Epidermal melanocyte (primary cell): ENCODE measurements around the gene LGALS4.
"Not testable (repeated sequence)": the region's sequence is repeated elsewhere in the genome, so short reads cannot be mapped to it uniquely, and the experiment has no call there.

Experiments used
- DNase-seq: peaks from one replicate; pipeline ENCODE4 v3.0.0; 2011; ENCODE audit warnings: low spot score; ENCODE audit not compliant: insufficient read length

LGALS4 gene

DNA sequence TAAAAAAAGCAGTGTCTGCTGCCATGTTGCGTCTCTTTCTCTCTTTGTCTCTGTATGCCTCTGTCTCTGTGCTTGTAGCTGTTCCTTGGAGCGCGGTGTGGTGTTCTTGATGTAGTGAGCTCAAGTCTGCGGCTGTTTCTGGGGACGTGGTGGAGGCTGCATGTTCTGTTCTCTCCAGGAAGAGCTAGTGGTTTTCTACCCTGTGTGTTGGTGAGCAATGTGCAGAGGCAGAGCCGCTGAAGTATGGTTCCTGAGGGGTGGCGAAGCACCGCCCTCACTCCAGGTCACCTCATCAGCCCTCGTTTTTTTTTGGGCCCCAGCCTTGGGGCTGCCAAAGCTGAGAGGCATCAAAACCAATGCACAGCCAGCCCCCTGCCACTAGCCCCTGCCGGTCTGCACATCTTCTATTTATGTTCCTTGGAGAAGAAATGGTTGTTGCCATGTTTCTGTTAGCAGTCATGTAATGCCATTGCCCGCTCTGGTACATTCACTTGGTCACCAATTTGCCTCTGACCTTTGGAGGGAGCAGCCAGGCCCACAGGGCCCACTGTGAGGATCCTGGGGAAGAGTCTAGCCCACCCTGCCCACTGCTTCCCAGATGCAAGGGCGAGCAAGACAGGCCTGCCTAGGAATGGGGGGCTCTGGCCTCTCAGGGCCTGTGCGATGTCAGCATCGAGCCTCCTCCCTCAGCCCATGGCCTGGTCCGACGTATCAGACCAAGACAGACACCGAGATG, 29.9 kb upstream of the LGALS4 start:
- DNase-seq, result no peak

GRCh38 chr19:38841787-38842438, 29.2 kb upstream of the LGALS4 start:
- DNase-seq, result no peak

DNA sequence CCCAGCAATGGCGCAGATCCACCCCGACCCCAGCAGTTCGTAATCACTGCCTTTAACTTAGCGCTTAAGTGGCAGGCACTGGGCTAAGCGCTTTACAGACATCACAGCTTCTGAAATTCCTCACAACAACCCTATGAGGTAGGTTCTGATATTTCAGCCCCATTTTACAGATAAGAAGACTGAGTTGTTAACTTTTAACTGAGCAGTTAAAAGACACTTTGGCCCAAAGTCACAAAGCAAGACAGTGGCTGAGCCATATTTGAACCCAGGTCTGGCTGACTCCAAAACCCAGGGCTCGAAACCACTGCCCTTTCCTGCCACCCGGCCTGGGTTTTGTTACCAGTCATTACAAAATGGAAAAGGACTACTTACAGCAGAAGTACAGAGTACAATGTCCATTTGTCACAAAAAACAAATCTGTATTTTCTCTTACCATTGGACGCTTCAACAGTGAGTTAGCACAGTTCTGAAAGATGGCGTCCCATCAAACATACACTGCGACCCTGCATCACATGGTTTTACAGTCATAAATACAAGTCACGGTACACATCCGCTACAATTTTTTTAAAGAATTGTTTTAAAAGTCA, 28.5 kb upstream of the LGALS4 start:
- no peak for DNase-seq

- DNase-seq, result no peak
These were observed 27.8 kb upstream of the LGALS4 start for GRCh38 chr19:38840583-38840968.

DNA sequence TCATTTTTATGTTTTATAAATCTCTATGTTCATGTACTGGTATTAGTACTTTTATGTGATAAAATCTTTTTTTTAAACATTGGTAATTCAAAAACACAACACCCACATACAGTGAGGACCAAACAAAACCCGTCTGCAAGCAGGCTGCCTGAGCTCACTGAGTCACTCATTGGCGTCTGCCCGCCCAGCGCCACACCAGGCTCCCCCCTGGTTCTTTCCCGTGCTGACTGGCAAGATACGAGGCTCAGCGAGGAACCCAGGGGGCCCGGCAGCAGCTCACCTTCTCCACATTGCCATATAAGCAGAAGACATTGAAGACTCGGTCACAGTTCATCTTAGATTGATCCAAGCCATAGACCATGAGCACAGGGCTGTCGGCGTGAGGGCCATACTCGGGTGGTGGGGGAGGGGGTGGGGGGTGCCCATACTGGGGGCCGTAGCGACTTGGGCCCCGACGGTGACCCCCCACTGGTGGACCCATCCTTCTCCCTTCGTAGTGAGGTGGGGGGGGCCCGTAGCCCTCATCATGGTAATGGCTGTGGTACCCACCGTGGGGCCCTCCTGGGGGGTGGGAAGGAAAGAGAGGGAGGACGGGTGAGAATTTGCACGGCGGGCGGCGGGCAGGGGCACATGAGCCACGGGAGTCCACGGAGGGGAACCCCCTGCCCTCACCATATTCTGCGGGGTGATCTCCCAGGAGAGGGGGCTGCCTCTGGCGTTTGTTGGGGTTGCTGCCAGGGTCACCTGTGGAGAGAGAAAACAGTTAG, 27.3 kb upstream of the LGALS4 start:
- no peak for DNase-seq

GRCh38 chr19:38838986-38839761, 26.4 kb upstream of the LGALS4 start:
- DNase-seq, result no peak

DNA sequence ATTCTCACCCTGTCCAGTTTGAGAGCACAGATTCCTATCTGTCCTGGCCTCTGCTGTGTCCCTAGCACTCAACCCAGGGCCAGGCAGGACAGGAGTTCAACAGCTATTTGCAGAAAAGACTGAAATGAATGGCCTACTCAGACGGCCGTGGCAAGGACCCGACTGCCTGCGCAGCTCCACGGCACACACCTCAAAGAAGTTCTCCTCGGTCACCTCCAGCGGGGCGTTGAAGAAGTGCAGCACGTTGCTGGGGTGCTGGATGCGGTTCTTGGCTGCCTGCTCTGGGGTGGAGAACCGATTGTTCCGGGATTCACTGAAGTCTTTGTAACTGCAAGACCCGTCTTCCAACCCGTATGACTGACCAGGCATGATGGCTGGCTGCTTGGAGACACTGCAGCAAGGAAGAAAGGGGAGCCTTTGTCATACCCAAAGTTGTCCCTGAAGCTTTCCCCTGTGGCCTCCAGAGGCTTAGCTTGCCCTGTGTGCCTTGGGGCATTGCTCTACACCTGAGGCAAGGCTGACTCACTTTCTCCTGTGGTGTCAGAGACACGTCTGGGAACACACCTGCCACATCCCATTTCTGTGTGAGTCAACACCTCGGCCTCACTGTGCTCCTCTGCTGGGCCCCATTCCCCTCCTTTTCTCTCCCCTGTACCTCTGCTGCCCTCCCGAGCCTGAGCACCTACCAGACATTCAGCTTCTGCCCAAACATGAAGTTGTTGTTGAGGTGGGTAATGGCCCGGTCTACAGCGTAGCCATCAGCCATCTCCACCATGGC, 25.7 kb upstream of the LGALS4 start:
- no peak for DNase-seq

- DNase-seq, result no peak
These were observed 24.9 kb upstream of the LGALS4 start for GRCh38 chr19:38837656-38838121.

DNA sequence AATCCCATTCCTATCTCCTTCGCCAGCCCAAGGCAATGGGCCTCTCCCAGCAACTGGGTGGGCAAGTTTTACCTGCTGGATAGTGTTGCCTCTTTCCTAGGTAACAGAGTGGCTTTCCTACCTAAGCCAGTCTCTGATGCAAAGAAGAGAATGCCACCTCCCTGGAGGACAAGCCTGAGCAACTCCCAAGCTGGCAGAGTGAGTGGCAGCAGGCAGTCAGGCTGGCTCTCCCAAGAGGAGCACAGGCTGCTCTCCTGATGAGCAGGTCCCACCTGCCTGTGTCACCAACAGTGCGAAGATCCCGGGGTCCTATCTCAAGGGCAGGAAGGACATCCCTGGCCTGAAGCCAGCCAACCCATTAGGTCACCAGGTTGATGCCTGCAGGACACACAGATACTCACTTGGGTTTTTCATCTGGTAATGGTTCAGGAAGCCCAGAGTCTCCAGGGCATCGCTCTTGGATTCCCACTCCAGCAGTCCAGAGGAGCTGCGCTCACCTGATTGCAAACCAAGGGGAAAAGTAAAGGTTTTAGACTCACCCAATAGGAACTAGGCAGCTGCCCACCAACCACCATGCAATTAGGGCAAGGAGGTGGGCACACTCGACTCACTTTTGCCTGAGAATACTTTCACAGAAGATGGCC, 24.4 kb upstream of the LGALS4 start:
- no peak for DNase-seq

GRCh38 chr19:38836159-38836982, 23.6 kb upstream of the LGALS4 start:
- DNase-seq, result no peak

DNA sequence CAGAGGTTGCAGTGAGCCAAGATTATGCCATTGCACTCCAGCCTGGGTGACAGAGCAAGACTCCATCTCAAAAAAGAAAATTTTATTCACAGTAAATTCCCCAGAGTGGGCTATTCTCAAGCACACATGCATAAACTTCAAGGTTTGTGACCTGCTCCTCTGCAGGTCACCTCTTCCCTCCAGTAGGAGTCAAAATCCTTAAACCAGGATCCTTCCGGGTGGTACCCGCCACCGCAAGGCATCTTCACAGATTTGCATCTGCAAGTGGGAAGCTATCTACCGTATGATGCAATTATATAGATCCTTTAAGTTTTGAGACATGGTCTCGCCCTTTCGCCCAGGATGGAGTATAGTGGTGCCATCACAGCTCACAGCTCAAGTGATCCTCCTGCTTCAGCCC, 21.8 kb upstream of the LGALS4 start:
- DNase-seq, result no peak

DNA sequence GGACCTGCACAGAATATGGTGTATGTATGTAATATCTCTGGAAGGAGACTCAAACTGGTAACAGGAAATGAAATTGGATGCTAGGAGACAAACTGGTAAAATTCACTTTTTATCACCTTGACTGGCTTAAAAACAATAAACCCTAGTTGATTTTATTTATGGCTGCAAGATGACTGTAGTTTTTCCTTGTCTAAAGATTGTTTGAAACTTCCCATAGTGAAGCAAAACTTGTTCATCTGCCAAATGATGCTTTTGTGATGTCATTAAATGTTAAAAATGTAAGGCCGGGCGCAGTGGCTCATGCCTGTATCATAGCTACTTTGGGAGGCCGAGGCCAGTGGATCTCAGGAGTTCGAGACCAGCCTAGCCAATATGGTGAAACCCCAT, 21.4 kb upstream of the LGALS4 start:
- no peak for DNase-seq

DNA sequence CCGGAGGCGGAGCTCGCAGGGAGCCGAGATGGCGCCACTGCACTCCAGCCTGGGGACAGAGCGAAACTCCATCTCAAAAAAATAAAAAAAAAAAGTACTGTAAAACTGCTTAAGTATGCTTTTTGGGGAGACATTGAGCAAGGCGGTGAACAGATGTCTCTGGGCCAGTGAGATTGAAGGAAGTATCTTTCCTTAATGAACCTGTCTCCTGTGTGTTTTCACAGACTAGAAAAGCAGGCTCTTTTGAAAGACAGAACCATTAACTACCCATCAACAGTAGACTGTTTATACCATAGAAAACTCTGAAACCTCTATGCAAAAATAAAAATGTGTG, 20.3 kb upstream of the LGALS4 start:
- no peak for DNase-seq

DNA sequence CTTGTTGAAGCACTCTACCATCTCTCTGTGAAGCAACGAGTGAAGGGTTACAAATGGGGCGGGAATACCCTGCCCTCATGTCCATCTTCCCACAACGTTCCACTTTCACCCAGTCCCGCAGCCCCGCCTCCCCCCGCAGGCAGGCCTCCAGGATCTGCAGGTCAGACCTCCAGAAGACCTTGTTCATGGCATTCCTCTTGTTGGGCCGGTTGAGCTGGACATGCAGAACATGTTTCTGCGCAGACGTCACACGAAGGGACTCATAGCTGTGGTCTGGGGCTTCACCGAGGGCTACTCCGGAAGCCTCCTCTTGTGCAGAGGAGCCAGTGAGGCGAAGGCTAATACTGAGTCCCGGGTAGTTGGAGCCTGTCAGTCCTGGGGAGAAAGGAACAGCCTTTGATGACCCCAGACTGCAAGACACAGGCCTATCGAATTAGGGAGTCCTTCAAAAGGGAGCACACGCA, 18.4 kb upstream of the LGALS4 start:
- peak; percentile 72 for DNase-seq

GRCh38 chr19:38830039-38830733, 17.4 kb upstream of the LGALS4 start:
- no peak for DNase-seq

DNA sequence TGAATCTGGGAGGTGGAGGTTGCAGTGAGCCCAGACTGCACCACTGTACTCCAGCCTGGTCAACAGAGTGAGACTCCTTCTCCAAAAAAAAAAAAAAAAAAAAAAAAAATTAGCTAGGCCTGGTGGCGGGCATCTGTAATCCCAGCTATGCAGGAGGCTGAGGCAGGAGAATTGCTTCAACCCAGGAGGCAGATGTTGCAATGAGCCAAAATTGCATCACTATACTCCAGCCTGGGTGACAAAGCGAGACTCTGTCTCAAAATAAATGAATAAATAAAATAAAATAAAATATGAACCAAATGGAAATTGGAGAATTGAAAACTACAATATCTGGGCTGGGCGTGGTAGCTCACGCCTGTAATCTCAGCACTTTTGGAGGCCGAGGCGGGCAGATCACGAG, 16.5 kb upstream of the LGALS4 start:
- not testable (repeated sequence) for DNase-seq

DNA sequence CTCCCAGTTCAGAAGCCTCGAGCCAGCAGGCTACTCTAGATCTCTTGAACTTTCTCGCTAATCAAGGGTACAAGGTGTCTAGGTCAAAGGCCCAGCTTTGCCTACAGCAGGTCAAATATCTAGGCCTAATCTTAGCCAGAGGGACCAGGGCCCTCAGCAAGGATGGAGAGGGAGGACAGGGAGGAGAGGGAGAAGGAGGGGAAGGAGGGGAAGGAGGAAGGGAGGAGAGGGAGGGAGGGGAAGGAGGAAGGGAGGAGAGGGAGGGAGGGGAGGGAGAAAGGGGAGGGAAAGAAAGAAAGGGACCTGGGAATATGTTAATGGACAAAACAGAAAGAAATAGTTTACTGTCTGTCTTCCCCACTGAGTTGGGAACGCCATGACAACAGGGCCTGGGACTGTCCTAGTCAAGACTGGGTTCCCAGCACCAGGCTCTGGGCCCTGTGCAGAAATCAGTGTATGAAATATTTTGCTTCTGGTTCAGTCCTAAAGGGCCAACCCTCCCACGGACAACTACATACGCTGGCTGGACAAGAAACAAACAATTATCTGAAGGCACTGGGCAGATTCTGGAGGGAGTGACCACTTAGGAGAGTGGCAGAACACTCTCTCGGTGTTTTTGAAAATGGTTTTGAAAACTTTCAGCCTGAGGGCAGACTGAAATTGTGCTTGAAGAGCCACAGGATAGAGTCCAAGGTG, 14.3 kb upstream of the LGALS4 start:
- DNase-seq, result no peak

GRCh38 chr19:38825936-38826335, 13.2 kb upstream of the LGALS4 start:
- not testable (repeated sequence) for DNase-seq
